ENCODE measurements around the gene LIPM.

Gene LIPM

DNA sequence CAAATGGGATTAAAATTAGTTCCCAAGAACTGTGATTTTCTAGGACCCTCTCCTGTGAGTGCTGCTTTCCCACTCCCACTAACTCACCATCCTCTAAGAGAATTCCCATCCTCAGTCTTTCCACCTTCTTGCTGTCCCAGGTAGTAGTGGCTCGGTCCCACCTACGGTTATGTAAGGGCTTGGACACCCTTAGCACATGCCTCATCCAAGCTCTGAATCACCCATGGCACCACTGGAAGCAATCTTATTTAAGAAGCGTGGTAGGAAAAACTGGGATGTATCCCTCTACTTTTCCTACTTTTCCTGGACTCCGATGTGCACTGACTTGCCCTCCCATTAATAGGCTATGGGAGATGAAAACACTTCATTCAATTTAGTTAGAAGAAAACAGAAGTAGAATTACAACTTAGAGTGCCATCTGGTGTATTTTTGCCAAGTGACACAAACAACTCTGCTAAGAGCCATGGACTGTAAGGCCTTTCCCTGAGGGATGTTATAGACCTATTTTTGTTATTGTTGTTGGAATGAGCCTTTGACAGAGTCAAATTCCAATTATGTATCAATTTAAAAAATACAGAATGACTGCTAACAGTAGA, 62.8 kb downstream of the LIPM start:
- H3K9me3 Mint-ChIP-seq = no peaks in the 10 kb centered on the region
- TF ChIP-seq, protein P1, sequence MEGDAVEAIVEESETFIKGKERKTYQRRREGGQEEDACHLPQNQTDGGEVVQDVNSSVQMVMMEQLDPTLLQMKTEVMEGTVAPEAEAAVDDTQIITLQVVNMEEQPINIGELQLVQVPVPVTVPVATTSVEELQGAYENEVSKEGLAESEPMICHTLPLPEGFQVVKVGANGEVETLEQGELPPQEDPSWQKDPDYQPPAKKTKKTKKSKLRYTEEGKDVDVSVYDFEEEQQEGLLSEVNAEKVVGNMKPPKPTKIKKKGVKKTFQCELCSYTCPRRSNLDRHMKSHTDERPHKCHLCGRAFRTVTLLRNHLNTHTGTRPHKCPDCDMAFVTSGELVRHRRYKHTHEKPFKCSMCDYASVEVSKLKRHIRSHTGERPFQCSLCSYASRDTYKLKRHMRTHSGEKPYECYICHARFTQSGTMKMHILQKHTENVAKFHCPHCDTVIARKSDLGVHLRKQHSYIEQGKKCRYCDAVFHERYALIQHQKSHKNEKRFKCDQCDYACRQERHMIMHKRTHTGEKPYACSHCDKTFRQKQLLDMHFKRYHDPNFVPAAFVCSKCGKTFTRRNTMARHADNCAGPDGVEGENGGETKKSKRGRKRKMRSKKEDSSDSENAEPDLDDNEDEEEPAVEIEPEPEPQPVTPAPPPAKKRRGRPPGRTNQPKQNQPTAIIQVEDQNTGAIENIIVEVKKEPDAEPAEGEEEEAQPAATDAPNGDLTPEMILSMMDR (IDR thresholded peaks at IDR 0.05) = no peak

DNA sequence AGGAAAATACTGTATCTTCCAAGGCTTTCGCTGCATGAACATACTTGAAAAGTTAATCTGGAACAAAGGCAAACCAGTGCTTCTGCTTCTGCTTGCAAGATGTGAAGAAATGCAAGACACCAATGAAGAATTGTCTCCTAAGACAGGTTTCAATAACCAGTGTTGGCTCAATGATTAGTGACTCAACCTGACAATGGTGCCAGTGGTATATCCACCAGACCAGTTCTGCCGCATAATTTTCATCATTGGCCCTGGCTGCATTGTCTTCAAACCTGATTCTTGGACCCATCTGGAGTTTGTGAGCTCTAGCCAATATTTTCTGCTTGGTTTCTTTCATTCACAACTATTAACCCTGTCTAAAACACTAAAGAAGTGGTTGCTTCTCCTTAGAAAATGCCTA, 63.9 kb downstream of the LIPM start:
- no peak overlapping the region for H3K4me3 Mint-ChIP-seq
- no peak for DNase-seq
- no peaks in the 10 kb centered on the region for H3K36me3 Mint-ChIP-seq (ENCODE audit: low read depth)
- H3K9me3 Mint-ChIP-seq = no peaks in the 10 kb centered on the region
- TF ChIP-seq, protein P1 (IDR thresholded peaks at IDR 0.05) = no peak
- H3K4me1 Mint-ChIP-seq = no peaks in the 10 kb centered on the region
- H3K27ac Mint-ChIP-seq = no peak overlapping the region
- H3K27me3 Mint-ChIP-seq (ENCODE audit: low read depth, poor library complexity) = peaks cover 36% of the 10 kb centered on the region

More for the DNA sequence above, 62.8 kb downstream of the LIPM start:
- H3K36me3 Mint-ChIP-seq (ENCODE audit: low read depth) = no peaks in the 10 kb centered on the region
- no peak for DNase-seq
- peaks cover 37% of the 10 kb centered on the region for H3K27me3 Mint-ChIP-seq (ENCODE audit: low read depth, poor library complexity)
- no peak overlapping the region for H3K27ac Mint-ChIP-seq
- no peak overlapping the region for H3K4me3 Mint-ChIP-seq
- no peaks in the 10 kb centered on the region for H3K4me1 Mint-ChIP-seq

DNA sequence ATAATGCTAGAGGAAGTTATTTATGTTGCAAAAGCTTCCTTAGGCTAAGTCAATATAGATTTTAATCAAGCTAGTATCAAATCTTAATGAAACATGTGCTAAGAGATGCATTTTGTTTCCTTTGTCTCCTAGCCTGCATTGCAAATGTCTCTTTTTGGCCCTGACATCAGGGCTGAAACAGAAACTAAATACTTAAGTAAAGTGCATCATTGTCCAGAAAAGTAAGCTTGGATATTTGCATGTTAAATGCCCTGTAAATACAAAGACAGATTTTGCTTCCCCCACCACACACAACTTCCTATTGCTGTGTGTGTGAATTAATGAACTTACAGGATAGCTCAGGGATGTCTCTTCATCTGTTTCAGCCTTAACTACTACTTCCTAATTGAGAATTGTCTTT, 67.6 kb downstream of the LIPM start:
- H3K4me3 Mint-ChIP-seq = no peak overlapping the region
- no peak for DNase-seq
- peaks cover 24% of the 10 kb centered on the region for H3K27me3 Mint-ChIP-seq (ENCODE audit: low read depth, poor library complexity)
- no peaks in the 10 kb centered on the region for H3K4me1 Mint-ChIP-seq
- no peaks in the 10 kb centered on the region for H3K9me3 Mint-ChIP-seq
- no peak overlapping the region for H3K27ac Mint-ChIP-seq
- H3K36me3 Mint-ChIP-seq (ENCODE audit: low read depth) = no peaks in the 10 kb centered on the region
- TF ChIP-seq, protein P1 (IDR thresholded peaks at IDR 0.05) = no peak

Data from nephron progenitor cell (in vitro differentiated cells).